HG03521 (cell line): ENCODE data around the gene ZBTB25.
A peak's percentile ranks its signal among the peaks of the same experiment; 100 is the strongest.

Experiments
- ATAC-seq: cut with Tn5 transposase; IDR thresholded peaks from one replicate; pipeline ENCODE4 v1.9.1; 2021; ENCODE audit warnings: mild to moderate bottlenecking, moderate library complexity; ENCODE audit not compliant: unreplicated experiment

Gene ZBTB25, protein sequence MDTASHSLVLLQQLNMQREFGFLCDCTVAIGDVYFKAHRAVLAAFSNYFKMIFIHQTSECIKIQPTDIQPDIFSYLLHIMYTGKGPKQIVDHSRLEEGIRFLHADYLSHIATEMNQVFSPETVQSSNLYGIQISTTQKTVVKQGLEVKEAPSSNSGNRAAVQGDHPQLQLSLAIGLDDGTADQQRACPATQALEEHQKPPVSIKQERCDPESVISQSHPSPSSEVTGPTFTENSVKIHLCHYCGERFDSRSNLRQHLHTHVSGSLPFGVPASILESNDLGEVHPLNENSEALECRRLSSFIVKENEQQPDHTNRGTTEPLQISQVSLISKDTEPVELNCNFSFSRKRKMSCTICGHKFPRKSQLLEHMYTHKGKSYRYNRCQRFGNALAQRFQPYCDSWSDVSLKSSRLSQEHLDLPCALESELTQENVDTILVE

DNA sequence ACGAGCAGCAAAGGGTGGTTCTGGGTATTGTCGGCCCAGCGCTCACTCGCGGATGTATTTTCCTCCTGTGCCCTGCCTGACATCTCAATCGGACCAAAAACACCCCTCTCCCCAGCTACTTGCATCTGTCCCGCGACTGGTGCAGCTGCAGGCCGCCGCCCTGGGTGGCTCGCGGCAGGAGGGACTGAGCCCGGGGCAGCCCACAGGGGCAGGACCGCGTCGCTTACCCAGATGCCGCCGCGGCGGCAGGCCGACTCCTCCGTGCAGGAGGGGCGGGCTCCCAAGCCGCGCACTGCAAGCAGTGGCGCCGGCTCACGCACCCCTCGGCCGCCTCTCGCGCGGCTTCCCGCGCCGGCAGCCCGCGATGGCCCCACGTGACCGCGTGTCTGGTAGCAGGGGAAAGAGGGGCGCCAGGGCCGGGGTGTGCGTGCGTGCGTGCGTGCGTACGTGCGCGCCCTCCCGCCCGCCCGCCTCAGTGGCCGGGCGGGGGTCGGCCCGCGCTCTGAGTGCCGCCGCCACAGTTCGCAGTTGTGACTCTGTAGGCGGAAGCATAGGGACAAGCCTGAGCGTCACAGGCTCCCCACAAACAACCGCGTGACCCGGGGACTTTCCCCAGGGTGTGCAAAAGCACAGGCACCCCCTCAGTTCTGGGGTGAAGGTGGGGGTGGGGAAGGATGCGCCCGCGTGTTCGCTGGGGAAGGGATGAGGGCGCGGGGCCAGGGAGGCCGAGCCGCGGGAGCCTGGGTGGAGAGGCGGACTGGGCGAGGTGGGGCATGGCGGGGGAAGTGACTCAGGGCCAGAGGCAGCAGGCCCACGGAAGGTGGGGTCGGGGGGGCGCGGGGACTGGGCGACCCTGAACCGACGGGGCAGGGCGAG lies at the start of gene ZBTB25:
ZBTB25 (minus strand) TSS at position 405 of the 876 bp plus-strand sequence. CDS start 13,305 bp downstream, outside the sequence.
- ATAC-seq = peak; percentile 59

- no peak for ATAC-seq
These were observed 47.1 kb upstream of the ZBTB25 start for GRCh38 chr14:64550621-64551333.

GRCh38 chr14:64549791-64550620 lies 46.4 kb upstream of the ZBTB25 start, which contains the start of gene PPP1R36:
Gene PPP1R36, plus strand, starts transcription at chr14:64549961. Its CDS starts 37 bp downstream, at chr14:64549998.
- no peak for ATAC-seq

GRCh38 chr14:64549016-64549415 lies 45.4 kb upstream of the ZBTB25 start:
- ATAC-seq = no peak

- ATAC-seq = no peak
These were observed 41.1 kb upstream of the ZBTB25 start for GRCh38 chr14:64544607-64545312.

- ATAC-seq = no peak
These were observed 39.2 kb upstream of the ZBTB25 start for GRCh38 chr14:64542836-64543201.

DNA sequence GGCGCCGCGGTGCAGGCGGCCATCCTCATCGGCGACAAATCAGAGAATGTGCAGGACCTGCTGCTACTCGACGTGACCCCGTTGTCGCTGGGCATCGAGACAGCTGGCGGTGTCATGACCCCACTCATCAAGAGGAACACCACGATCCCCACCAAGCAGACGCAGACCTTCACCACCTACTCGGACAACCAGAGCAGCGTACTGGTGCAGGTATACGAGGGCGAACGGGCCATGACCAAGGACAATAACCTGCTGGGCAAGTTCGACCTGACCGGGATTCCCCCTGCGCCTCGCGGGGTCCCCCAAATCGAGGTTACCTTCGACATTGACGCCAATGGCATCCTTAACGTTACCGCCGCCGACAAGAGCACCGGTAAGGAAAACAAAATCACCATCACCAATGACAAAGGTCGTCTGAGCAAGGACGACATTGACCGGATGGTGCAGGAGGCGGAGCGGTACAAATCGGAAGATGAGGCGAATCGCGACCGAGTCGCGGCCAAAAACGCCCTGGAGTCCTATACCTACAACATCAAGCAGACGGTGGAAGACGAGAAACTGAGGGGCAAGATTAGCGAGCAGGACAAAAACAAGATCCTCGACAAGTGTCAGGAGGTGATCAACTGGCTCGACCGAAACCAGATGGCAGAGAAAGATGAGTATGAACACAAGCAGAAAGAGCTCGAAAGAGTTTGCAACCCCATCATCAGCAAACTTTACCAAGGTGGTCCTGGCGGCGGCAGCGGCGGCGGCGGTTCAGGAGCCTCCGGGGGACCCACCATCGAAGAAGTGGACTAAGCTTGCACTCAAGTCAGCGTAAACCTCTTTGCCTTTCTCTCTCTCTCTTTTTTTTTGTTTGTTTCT lies 38.6 kb upstream of the ZBTB25 start:
- no peak for ATAC-seq

- no peak for ATAC-seq
These were observed 37.8 kb upstream of the ZBTB25 start for GRCh38 chr14:64541261-64541971.

DNA sequence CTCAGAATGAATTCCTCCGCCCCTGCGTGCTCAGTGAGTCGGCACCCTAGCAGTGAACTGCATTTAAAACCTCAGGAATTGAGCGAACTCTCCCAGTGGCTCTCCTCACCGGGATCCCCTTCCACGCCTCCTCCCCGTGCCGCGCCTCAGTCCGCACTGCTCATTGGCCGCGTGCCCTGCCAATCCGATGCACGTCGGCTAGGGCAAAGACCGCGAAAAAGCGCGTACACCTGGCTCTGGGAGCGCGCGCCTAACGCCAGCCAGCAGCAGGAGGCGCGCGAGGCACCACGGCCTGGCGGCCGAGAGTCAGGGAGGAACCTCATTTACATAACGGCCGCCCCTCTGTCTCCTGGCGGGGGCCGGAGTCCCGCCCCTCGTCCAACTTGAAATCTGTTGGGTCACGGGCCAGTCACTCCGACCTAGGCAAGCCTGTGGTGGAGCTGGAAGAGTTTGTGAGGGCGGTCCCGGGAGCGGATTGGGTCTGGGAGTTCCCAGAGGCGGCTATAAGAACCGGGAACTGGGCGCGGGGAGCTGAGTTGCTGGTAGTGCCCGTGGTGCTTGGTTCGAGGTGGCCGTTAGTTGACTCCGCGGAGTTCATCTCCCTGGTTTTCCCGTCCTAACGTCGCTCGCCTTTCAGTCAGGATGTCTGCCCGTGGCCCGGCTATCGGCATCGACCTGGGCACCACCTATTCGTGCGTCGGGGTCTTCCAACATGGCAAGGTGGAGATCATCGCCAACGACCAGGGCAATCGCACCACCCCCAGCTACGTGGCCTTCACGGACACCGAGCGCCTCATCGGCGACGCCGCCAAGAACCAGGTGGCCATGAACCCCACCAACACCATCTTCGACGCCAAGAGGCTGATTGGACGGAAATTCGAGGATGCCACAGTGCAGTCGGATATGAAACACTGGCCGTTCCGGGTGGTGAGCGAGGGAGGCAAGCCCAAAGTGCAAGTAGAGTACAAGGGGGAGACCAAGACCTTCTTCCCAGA lies 36.9 kb upstream of the ZBTB25 start, which contains the start of gene HSPA2:
HSPA2 (plus strand) TSS at position 534 of the 995 bp plus-strand sequence; CDS start at position 643, 109 bp downstream.
- peak; percentile 90 for ATAC-seq

- ATAC-seq = no peak
These were observed 33.0 kb upstream of the ZBTB25 start for GRCh38 chr14:64536488-64537245.

DNA sequence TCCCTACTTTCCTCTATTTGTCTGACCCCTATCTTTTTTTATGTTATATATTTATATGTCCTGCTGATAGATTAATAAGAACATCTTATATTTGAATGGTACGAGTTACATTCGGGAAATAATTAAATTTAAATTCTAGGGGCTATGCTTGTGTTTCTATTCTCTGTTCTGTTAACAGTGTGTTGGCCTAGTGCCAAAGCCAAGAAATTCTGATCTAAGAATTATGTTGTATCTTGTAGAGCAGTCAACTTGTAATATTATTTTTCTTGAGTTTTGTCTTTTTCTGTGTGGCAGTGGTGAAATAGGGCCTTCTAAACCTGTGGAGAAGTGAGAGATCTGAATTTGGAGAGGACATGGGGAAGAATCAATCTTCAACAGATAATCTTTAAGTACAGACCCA lies 27.9 kb upstream of the ZBTB25 start:
- no peak for ATAC-seq

- ATAC-seq = no peak
These were observed 21.7 kb upstream of the ZBTB25 start for GRCh38 chr14:64525354-64525753.

DNA sequence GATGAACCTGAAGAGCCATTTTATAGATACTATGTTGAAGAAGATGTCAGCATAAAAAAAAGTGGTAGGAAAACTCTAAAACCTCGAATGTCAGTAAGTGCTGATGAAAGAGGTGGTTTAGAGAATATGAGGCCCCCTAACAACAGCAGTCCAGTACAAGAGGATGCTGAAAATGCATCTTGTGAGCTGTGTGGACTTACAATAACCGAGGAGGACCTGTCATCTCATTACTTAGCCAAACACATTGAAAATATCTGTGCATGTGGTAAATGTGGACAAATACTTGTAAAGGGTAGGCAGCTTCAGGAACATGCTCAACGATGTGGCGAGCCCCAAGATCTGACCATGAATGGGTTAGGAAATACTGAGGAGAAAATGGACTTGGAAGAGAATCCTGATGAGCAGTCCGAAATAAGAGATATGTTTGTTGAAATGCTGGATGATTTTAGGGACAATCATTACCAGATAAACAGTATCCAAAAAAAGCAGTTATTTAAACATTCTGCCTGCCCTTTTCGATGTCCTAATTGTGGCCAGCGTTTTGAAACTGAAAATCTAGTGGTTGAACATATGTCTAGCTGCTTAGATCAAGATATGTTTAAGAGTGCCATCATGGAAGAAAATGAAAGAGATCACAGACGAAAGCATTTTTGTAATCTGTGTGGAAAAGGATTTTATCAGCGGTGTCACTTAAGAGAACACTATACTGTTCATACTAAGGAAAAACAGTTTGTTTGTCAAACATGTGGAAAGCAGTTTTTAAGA lies 19.1 kb upstream of the ZBTB25 start:
- no peak for ATAC-seq

DNA sequence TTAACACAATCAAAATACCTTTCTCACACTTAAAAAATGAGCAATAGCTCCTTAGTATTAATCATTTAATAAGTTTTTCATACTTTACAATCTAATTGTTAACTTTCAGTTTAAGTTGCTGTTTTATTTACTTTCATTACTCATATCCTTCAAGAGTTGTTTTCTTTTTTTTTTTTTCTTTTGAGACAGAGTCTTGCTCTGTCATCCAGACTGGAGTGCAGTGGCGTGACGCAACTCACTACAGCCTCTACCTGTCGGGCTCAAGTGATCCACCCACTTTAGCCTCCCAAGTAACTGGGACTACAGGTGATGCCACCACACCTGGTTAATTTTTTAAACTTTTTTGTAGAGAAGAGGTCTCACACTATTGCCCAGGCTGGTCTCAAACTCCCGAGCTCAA lies 17.1 kb upstream of the ZBTB25 start:
- ATAC-seq = no peak

GRCh38 chr14:64518229-64518628 lies 14.6 kb upstream of the ZBTB25 start:
- no peak for ATAC-seq
